ENCODE results near the gene TADA1.

Gene TADA1

GRCh38 chr1:166849135-166849534 lies 26.9 kb downstream of the TADA1 start:
- no peak for DNase-seq (ENCODE audit: low read depth)
- no peak overlapping the region for H3K4me3 ChIP-seq (ENCODE audit: control insufficient read depth, low read depth, low read length)
- TF ChIP-seq CTCF (conservative IDR thresholded peaks at IDR 0.05; ENCODE audit: control insufficient read depth, insufficient read depth, low read depth, low read length): no peak

GRCh38 chr1:166848193-166848592 lies 27.9 kb downstream of the TADA1 start:
- no peak for DNase-seq (ENCODE audit: low read depth)
- no peak overlapping the region for H3K4me3 ChIP-seq (ENCODE audit: control insufficient read depth, low read depth, low read length)
- no peak for TF ChIP-seq CTCF (conservative IDR thresholded peaks at IDR 0.05; ENCODE audit: control insufficient read depth, insufficient read depth, low read depth, low read length)

- DNase-seq (ENCODE audit: low read depth): peak; percentile 48
- H3K4me3 ChIP-seq (ENCODE audit: control insufficient read depth, low read depth, low read length): no peak overlapping the region
- TF ChIP-seq CTCF (conservative IDR thresholded peaks at IDR 0.05; ENCODE audit: control insufficient read depth, insufficient read depth, low read depth, low read length): no peak
Observed at GRCh38 chr1:166844791-166845190, 31.3 kb downstream of the TADA1 start.

GRCh38 chr1:166843769-166844596 lies 32.1 kb downstream of the TADA1 start:
- no peak for TF ChIP-seq CTCF (conservative IDR thresholded peaks at IDR 0.05; ENCODE audit: control insufficient read depth, insufficient read depth, low read depth, low read length)

GRCh38 chr1:166843322-166843721 lies 32.7 kb downstream of the TADA1 start:
- H3K4me3 ChIP-seq (ENCODE audit: control insufficient read depth, low read depth, low read length): no peak overlapping the region
- DNase-seq (ENCODE audit: low read depth): no peak
- no peak for TF ChIP-seq CTCF (conservative IDR thresholded peaks at IDR 0.05; ENCODE audit: control insufficient read depth, insufficient read depth, low read depth, low read length)

More at GRCh38 chr1:166843769-166844596, 32.1 kb downstream of the TADA1 start:
- DNase-seq (ENCODE audit: low read depth): peak; percentile 30
- H3K4me3 ChIP-seq (ENCODE audit: control insufficient read depth, low read depth, low read length): no peak overlapping the region

- DNase-seq (ENCODE audit: low read depth): no peak
- no peak for TF ChIP-seq CTCF (conservative IDR thresholded peaks at IDR 0.05; ENCODE audit: control insufficient read depth, insufficient read depth, low read depth, low read length)
- peak overlapping the region; percentile 59 for H3K4me3 ChIP-seq (ENCODE audit: control insufficient read depth, low read depth, low read length)
Observed at GRCh38 chr1:166840309-166841274, 35.5 kb downstream of the TADA1 start.

All from fibroblast of mammary gland (primary cell).